Left ventricle myocardium superior (tissue), 1 donor: ENCODE measurements around the gene CCDC43. TPM values are rescaled to one million over a fixed set of nuclear protein-coding genes. Genes with fewer than 3 reads are reported as not detected.
"Not testable (repeated sequence)": the region's sequence is repeated elsewhere in the genome, so short reads cannot be mapped to it uniquely, and the experiment has no call there.

Source experiments
- ATAC-seq: fragments of 200-7000 bp; cut with Tn5 transposase; one replicate; pipeline ENCODE4 v1.9.1; 2020; ENCODE audit warnings: mild to moderate bottlenecking, moderate library complexity
- DNase-seq: peaks from one replicate; pipeline ENCODE4 v3.0.0-alpha.2; 2020
- intact Hi-C: fragments of 100-400 bp; cut with micrococcal nuclease; formaldehyde crosslinking; loops from one replicate; pipeline ENCODE4 v1.11.0; 2022
- long read RNA-seq: library from polyadenylated mRNA; unstranded; transcript quantifications from one replicate; pipeline ENCODE4 v2.0.0, GENCODE V29; 2021
- total RNA-seq: library from RNA; stranded (reverse); fragmentation: NEBNext Ultra II Directional; extraction: Animal tissue kit (Norgen Biotek cat#: 25700); gene quantifications from one replicate; pipeline ENCODE4 v1.2.1, GENCODE V29; 2021
- donor health status: DM: no; HTN: yes; CAD: no; lungs with severe emphysema.

Gene CCDC43
- total RNA-seq = 31.0 TPM
- long read RNA-seq, transcript CCDC43-202 (4 exons, 2,058 nt) = minor isoform, 5 of 77 reads
- long read RNA-seq, transcript CCDC43-201 (5 exons, 2,082 nt) = major isoform, 65 of 77 reads
- long read RNA-seq, partial matches to known transcripts = 0 of 77 reads
- long read RNA-seq, other reads (novel, unspliced or antisense) = 7 of 77 reads

- peak; percentile 100 for ATAC-seq
- intact Hi-C loops = no loop called here
- peak; percentile 94 for DNase-seq
Measured at GRCh38 chr17:44689477-44690217, at the start of gene CCDC43. CCDC43 (minus strand) TSS chr17:44689776; CDS start chr17:44689753, 23 bp downstream.

- intact Hi-C loops = no loop called here
- ATAC-seq (no peak), DNase-seq (no peak)
Measured at GRCh38 chr17:44738214-44738906, 48.8 kb upstream of the CCDC43 start.

GRCh38 chr17:44736551-44737240, 47.1 kb upstream of the CCDC43 start:
- no peak for DNase-seq
- ATAC-seq = no peak
- intact Hi-C loops = no loop called here

- intact Hi-C loops = no loop called here
- no peak for ATAC-seq
- no peak for DNase-seq
Measured at GRCh38 chr17:44734272-44734671, 44.7 kb upstream of the CCDC43 start.

- no peak for DNase-seq
- ATAC-seq = peak; percentile 75
- intact Hi-C loops = no loop called here
Measured at GRCh38 chr17:44733753-44734152, 44.2 kb upstream of the CCDC43 start.

- ATAC-seq, DNase-seq, intact Hi-C loops: not testable (repeated sequence)
Measured at GRCh38 chr17:44726121-44726520, 36.5 kb upstream of the CCDC43 start.

GRCh38 chr17:44722254-44722653, 32.7 kb upstream of the CCDC43 start:
- intact Hi-C loops = no loop called here
- no peak for ATAC-seq

GRCh38 chr17:44719444-44719843, 29.9 kb upstream of the CCDC43 start:
- DNase-seq (no peak), ATAC-seq (no peak)
- intact Hi-C loops = no loop called here

More at GRCh38 chr17:44722254-44722653, 32.7 kb upstream of the CCDC43 start:
- DNase-seq = no peak

- DNase-seq (peak; percentile 72), ATAC-seq (peak; percentile 88)
- intact Hi-C loops = no loop called here
Measured at GRCh38 chr17:44708401-44709263, 19.1 kb upstream of the CCDC43 start, which contains the start of gene DBF4B. DBF4B (plus strand) TSS chr17:44708665; CDS start chr17:44708821, 156 bp downstream.

GRCh38 chr17:44707755-44708400, 18.3 kb upstream of the CCDC43 start:
- ATAC-seq (no peak), DNase-seq (no peak)
- intact Hi-C loops = no loop called here

GRCh38 chr17:44700288-44700687, 10.7 kb upstream of the CCDC43 start:
- intact Hi-C loops, ATAC-seq: not testable (repeated sequence)

GRCh38 chr17:44693609-44694008, 4.0 kb upstream of the CCDC43 start:
- no peak for ATAC-seq
- intact Hi-C loops = no loop called here
- DNase-seq = no peak

More at GRCh38 chr17:44700288-44700687, 10.7 kb upstream of the CCDC43 start:
- DNase-seq = not testable (repeated sequence)

GRCh38 chr17:44690746-44691306, 1.2 kb upstream of the CCDC43 start:
- intact Hi-C loops, ATAC-seq, DNase-seq: not testable (repeated sequence)

GRCh38 chr17:44688675-44689476, 700 bp downstream of the CCDC43 start:
- DNase-seq (no peak), ATAC-seq (no peak)
- intact Hi-C loops = no loop called here

GRCh38 chr17:44688200-44688599, 1.4 kb downstream of the CCDC43 start:
- DNase-seq (no peak), ATAC-seq (no peak)
- intact Hi-C loops = no loop called here

GRCh38 chr17:44687756-44688155, 1.8 kb downstream of the CCDC43 start:
- ATAC-seq = no peak
- intact Hi-C loops = no loop called here
- no peak for DNase-seq

GRCh38 chr17:44683303-44683702, 6.3 kb downstream of the CCDC43 start:
- not testable (repeated sequence) for ATAC-seq

More at GRCh38 chr17:44683303-44683702, 6.3 kb downstream of the CCDC43 start:
- DNase-seq, intact Hi-C loops: not testable (repeated sequence)
